ENCODE results near the gene CALCOCO2.
"Not testable (repeated sequence)": the region's sequence is repeated elsewhere in the genome, so short reads cannot be mapped to it uniquely, and the experiment has no call there.

CALCOCO2 gene

DNA sequence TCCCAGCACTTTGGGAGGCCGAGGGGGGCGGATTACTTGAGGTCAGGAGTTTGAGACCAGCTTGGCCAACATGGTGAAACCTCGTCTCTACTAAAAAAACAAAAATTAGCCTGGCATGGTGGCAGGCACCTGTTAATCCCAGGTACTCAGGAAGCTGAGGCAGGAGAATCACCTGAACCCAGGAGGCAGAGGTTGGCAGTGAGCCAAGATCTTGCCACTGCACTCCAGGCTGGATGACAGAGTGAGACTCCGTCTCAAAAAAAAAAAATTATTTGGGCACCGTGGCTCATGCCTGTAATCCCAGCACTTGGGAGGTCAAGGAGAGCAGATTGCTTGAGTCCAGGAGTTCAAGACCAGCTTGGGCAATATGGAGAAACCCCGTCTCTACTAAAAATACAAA is 9.9 kb upstream of the CALCOCO2 start:
- in situ Hi-C loops (cut with MboI; ENCODE audit: low sequenced_read_pairs): not testable (repeated sequence)

GRCh38 chr17:48825446-48826381 is 5.1 kb upstream of the CALCOCO2 start:
- in situ Hi-C loops (cut with MboI; ENCODE audit: low sequenced_read_pairs): no loop called here

GRCh38 chr17:48831549-48831883 is 681 bp downstream of the CALCOCO2 start:
- in situ Hi-C loops (cut with MboI; ENCODE audit: low sequenced_read_pairs): no loop called here

DNA sequence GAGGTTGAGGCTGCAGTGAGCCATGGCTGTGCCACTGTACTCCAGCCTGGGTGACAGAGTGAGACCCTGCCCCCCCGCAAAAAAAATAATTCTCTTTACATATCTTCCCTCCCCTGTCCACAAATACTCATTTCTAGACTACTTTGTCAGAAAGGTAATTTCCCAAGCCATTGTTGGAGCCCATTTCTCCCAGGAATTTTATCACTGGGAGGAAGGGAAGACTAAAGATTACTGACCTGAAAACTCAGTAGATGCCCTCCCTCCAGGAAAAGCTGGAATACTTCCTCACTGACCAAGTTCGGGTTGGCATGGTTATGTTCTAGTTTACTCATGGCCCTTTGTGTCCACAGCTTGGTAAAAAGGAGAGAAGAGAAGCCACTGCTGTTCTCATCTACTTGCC is 4.1 kb downstream of the CALCOCO2 start:
- in situ Hi-C loops (cut with MboI; ENCODE audit: low sequenced_read_pairs): no loop called here

DNA sequence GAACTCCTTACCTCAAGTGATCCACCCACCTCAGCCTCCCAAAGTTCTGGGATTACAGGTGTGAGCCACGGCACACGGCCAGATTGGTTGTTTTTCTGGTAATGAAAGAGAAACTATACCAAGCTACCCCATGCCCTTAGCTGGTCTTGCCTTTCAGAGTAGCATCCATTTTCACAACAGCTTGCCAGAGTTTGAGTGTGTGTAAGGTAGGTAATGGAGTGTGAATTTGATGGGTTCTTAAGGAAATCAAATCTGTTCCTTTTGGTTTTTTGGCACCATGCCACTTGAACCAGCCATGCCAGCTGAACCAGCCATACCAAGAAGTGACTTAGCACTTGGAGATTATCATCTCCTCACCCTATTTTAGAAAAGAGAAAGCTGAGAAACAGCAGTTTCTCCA is 5.1 kb downstream of the CALCOCO2 start:
- in situ Hi-C loops (cut with MboI; ENCODE audit: low sequenced_read_pairs): no loop called here

GRCh38 chr17:48837458-48837857 is 6.6 kb downstream of the CALCOCO2 start:
- in situ Hi-C loops (cut with MboI; ENCODE audit: low sequenced_read_pairs): not testable (repeated sequence)

DNA sequence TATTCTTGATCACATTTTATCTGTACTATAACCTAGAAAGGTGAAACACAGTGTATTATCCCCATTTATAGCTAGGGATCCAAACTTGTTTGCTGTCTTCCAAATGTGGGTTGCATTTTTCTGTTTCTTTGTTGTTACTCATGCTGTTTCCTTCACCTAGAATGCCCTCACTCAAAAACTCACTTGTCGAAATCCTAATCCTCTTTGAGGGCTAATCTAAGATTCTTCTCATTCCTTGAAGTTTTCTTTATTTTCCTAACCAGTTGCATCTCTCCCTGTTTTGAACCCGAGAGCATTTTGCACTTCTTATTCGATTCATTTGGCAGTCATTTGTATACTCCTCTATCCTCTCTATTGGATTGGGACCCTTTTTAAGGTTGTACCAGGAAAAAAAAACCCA is 9.6 kb downstream of the CALCOCO2 start:
- in situ Hi-C loops (cut with MboI; ENCODE audit: low sequenced_read_pairs): no loop called here

DNA sequence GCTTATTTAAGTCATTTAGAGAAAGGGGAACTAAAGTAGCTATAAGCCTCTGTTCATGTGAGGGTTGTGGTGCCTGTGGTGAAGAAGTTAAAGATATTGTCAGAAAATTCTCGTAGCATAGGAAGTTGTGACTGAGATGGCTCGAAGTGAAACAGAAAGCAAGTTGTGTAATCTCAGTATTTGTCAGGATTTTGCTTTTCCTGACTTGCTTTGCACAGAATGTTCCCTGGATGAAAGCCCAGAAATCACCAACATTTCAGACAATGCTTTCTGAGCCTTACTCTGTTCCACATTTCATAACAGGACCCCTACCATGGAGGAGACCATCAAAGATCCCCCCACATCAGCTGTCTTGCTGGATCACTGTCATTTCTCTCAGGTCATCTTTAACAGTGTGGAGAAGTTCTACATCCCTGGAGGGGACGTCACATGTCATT is 10.6 kb downstream of the CALCOCO2 start:
- in situ Hi-C loops (cut with MboI; ENCODE audit: low sequenced_read_pairs): no loop called here

GRCh38 chr17:48842746-48843145 is 11.9 kb downstream of the CALCOCO2 start:
- in situ Hi-C loops (cut with MboI; ENCODE audit: low sequenced_read_pairs): no loop called here

DNA sequence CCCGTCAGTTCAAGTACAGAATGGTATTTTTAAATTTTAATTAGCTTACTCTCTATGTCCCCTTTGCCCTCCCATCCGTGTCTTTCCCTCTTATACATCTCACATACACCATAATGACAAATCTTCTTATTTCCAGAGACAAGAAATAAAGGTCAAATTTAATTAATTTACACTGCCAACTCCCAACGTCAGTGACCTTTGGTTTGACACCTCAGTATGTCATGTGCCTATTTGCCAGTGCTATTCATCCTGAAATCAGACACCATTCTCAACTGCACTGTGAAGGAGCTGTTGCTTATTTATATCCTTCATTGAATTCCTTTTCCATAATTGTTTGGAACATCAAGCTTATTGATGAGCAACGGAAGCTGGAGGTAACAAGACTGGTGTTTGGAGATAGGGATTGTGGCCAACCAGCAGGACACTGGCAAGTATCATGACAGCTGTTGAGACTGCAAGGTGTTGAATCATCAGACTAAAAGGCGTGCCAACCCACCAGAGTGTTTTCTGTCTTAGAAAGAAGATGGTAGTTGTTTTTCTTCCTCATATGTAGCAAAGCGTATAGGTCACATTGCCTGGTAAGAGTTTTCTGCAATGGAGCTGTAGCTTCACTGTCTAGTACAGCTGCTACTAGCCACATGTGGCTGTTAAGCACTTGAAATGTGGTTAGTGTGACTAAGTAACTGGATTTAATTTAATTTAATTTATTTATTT is 12.5 kb downstream of the CALCOCO2 start:
- in situ Hi-C loops (cut with MboI; ENCODE audit: low sequenced_read_pairs): no loop called here

- in situ Hi-C loops (cut with MboI; ENCODE audit: low sequenced_read_pairs): no loop called here
Measured at GRCh38 chr17:48850792-48851323, 20.0 kb downstream of the CALCOCO2 start.

DNA sequence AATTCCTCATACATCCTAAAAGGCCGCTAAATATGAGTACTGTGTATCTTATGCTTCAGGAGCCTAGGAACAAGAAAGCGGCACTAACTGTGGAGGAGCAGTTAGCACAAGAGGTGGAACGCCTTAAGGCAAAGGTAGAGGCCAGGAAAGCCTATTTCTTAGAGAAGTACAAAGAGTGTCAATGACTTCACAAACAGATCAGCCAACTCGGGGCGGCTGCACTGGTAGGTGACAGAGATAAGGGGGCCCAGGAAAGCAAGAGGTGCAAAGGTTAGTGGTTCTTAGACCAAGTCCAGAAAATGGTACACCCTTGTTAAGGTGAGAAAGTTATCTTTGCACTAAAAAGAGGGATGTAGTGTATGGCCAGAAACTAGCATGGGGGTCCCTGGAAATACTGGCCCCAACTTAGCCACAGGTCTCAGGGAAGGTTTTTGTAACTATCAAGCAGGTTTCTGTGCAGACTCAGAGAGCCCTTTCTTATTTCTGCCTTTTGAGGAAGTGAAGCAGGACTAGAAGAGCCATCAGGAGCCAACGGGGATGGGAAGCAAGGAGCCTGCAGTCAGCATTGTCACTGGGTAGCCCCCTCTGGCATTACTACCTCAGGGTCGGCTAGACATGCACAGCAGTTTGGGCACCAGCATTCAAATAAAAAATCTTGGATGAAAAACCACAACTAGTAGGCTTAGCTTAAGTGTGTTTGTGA is 24.1 kb downstream of the CALCOCO2 start:
- in situ Hi-C loops (cut with MboI; ENCODE audit: low sequenced_read_pairs): no loop called here

DNA sequence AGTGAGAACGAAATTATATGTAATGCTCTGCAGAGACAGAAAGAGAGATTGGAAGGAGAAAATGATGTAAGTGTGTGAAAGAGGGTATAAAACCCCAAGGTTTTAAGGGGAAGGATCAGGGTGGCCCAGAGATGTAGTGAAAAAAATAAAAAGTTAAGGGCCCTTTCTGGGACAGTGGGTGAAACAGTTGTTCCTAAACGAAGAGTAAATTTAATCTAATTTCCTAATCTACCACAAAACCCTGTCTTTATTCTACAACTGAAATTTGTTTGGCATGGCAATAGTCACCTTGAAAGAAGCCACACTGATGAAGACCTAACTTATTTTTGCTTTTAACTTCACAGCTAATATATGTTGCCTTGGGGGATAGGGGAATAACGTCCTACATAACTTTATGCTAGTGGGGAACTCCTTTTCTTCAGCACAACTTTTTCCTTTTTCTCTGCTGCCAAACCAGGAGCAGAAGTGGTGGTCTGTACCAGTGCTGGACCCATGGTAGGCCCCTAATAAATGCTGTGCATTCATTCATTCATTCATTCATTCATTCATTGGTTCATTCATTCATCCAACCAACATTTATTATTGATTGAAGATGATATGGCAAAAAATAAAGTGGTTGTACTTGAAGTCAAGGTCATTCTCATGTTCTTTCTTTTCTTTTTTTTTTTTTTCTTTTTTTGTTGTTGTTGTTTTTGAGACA is 25.4 kb downstream of the CALCOCO2 start:
- in situ Hi-C loops (cut with MboI; ENCODE audit: low sequenced_read_pairs): no loop called here

DNA sequence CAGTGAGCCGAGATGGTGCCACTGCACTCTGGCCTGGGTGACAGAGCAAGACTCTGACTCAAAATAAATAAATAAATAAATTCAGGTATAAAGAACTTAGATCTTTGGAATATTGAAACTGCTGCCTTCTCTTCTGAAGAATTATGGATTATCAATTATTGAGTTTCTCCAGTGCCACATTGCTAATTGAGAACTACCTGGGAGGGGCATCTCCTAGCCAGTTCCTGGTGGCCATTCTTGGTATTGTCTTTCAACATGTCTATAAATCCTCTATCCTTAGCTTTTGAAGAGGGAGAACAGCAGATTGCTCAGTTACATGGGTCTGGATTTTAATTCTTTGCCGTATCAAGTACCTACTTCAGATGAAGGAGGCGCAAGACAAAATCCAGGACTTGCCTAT is 29.2 kb downstream of the CALCOCO2 start:
- in situ Hi-C loops (cut with MboI; ENCODE audit: low sequenced_read_pairs): no loop called here

GRCh38 chr17:48860456-48860855 is 29.6 kb downstream of the CALCOCO2 start:
- in situ Hi-C loops (cut with MboI; ENCODE audit: low sequenced_read_pairs): no loop called here

DNA sequence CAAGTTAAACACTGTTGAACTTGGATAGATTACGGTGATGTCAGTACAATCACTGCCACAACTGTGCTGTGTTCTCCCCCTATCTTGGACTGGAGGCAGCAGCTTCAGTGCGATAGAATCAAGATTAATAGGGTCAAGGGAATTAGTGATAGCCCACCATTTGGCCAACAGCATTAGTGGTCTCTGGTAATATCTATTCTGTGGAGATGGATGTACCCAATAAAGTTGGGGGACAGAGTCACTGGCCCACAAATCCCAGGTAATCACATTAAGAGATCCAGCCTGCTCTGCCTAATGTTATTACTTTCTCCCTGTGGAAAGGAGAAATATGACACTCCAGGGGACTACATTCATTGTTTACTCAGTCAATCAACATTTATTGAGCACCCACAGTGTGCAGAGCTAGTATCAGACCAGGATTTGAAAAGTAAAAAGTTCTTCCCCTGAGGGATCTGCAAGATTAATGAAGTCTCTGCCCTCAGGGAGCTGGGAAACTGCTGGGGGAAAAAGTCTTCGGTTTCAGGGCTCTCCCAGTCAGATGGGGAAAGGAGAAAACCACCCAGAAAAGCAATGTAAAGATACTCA is 38.2 kb downstream of the CALCOCO2 start:
- in situ Hi-C loops (cut with MboI; ENCODE audit: low sequenced_read_pairs): no loop called here

DNA sequence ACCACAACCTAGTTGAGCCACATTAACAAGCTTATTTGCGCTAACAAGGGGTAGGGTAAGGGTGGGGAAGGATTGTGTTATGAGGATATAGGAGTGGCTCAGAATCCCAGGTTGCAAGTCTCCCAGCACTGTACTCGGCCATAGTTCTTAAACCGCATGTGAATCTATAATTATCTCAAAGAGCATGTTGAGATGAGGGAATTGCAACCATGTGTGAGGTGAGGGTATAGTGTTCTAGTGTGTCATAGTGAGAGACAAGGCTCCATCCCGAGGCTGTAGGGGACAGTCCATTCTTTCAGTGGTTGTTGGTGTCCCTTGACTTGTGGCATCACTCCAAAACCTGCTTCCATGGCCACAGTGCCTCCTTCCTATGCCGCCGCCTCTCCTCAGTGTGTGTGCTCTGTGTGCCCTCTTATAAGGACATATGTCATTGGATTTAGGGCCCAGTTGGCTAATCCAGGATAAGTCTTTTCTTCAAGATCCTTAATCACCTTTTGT is 39.0 kb downstream of the CALCOCO2 start:
- in situ Hi-C loops (cut with MboI; ENCODE audit: low sequenced_read_pairs): loop anchor here (10.0 kb wide), 1 partner anchor 195 kb away; no protein-coding TSS in a partner anchor

- in situ Hi-C loops (cut with MboI; ENCODE audit: low sequenced_read_pairs): loop anchor here (10.0 kb wide), 1 partner anchor 196 kb away; no protein-coding TSS in a partner anchor
Measured at GRCh38 chr17:48871035-48871550, 40.3 kb downstream of the CALCOCO2 start.

DNA sequence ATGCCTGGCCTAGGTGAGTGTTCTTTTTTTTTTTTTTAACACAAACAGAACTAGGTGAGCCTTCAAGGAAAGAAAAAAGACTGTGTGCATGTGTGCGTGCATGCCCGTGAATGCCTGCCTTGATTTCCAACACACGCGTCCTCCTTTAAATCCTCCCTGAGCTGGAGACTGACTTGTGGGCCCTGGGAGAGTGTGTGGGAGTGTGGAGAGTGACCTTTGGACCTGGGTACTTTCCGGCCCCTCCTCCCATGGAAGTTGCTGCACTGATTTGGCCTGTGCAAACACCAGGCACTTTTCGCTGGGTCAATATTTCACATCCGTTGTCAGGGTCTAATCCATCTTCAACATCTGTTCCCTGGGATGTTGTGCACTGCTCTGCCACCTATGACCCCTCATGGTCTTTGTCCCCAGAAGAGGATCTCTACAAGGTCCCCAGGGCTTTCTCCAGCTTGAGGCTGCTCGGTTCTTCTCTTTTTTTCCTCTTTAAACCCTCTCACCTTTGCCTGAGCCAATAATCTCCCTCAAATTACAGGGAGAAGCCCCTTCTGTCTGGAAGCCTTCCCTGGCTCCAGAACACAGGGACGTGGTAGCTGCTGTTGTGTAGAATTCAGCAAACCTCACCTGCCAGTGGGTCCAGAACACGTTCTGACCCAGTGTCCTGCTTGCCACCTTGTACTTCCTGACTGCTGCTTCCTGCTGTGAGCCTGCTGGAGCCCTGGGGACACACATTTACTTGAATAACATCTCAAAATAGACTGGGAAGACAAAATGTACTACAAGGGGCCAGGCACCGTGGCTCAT is 40.9 kb downstream of the CALCOCO2 start:
- in situ Hi-C loops (cut with MboI; ENCODE audit: low sequenced_read_pairs): loop anchor here (10.0 kb wide), 1 partner anchor 197 kb away; no protein-coding TSS in a partner anchor
